Muscle of arm (tissue), 14 donors: ENCODE data around the gene DENR. TPM values are rescaled to one million over a fixed set of nuclear protein-coding genes. Genes with fewer than 3 reads are reported as not detected.
"Not testable (repeated sequence)": the region's sequence is repeated elsewhere in the genome, so short reads cannot be mapped to it uniquely, and the experiment has no call there.

Experiments
- DNase-seq: peaks from one replicate; pipeline ENCODE4 v3.0.0-alpha.2; 2013
- long read RNA-seq, 11 donors: transcript quantifications; one replicate each; lab custom pipeline, GENCODE V29; 2026
- polyA plus RNA-seq, 12 donors: library from polyadenylated mRNA; unstranded; fragments of 120-200 nt; gene quantifications; one replicate each; pipeline ENCODE4 v1.2.1, GENCODE V29; 2013; ENCODE audit not compliant: insufficient read length in 12 of 12

The DENR gene, protein sequence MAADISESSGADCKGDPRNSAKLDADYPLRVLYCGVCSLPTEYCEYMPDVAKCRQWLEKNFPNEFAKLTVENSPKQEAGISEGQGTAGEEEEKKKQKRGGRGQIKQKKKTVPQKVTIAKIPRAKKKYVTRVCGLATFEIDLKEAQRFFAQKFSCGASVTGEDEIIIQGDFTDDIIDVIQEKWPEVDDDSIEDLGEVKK
- 10 to 100 TPM in 11 of 12 donors, not detected in 1; 54.0 to 78.8 (median 70.0) TPM for polyA plus RNA-seq
- long read RNA-seq, donor 1, partial matches to known transcripts, result 15 of 48 reads
- long read RNA-seq, donor 1, other reads (novel, unspliced or antisense), result 31 of 48 reads
- long read RNA-seq, donor 2, partial matches to known transcripts, result 32 of 33 reads
- long read RNA-seq, donor 2, other reads (novel, unspliced or antisense), result 0 of 33 reads
- long read RNA-seq, donor 3, partial matches to known transcripts, result 25 of 33 reads
- long read RNA-seq, donor 3, other reads (novel, unspliced or antisense), result 5 of 33 reads
- long read RNA-seq, donor 4, partial matches to known transcripts, result 9 of 16 reads
- long read RNA-seq, donor 4, other reads (novel, unspliced or antisense), result 6 of 16 reads
- long read RNA-seq, donor 5, partial matches to known transcripts, result 79 of 82 reads
- long read RNA-seq, donor 5, other reads (novel, unspliced or antisense), result 0 of 82 reads
- long read RNA-seq, donor 6, partial matches to known transcripts, result 15 of 29 reads
- long read RNA-seq, donor 6, other reads (novel, unspliced or antisense), result 11 of 29 reads
- long read RNA-seq, donor 7, partial matches to known transcripts, result 11 of 11 reads
- long read RNA-seq, donor 7, other reads (novel, unspliced or antisense), result 0 of 11 reads
- long read RNA-seq, donor 8, partial matches to known transcripts, result 103 of 107 reads
- long read RNA-seq, donor 8, other reads (novel, unspliced or antisense), result 0 of 107 reads
- long read RNA-seq, donor 9, partial matches to known transcripts, result 14 of 14 reads
- long read RNA-seq, donor 9, other reads (novel, unspliced or antisense), result 0 of 14 reads
- long read RNA-seq, donor 10, partial matches to known transcripts, result 16 of 25 reads
- long read RNA-seq, donor 10, other reads (novel, unspliced or antisense), result 8 of 25 reads
- long read RNA-seq, donor 11, partial matches to known transcripts, result 30 of 41 reads
- long read RNA-seq, donor 11, other reads (novel, unspliced or antisense), result 10 of 41 reads

DNA sequence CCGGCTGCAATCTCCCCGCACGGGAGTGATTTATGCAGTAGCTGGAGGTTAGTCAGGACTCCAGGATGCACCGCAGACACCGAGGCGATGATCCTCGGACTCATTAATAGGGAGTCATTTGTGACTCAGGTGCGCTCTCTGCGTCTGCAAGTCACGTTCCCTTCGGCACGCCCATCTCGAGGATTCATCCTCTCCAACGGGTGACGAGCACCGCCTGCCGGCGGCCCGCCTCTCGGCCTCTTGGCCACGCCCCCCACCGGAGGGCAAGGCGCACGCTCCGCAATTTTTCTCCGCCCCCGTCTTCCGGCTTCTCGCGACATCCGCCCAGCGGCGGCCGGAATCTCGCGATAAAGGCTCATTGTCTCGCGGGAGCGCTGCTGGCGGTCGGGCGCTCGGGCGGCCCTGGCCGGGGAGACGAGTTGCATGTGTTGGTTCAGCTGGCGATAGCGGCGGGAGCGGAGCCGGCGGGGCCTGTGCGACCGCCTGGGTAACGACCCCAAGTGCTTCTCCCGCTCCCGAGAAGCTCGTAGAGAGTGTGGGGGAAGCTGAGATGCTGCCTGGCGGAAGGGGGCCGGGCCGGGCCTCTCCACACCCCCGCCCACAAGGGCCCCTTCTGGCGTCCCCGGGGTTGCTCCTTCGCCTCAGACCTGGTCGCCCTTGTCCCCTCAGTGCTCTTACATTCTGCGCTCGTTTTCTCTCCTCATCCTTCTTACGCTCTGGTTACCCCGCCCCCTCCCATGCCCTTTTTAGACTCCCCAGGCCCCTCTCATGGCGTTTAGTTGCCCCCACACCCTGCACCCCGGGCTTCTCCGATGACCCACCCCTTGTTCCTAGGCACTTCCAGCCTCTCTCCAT is at the start of gene DENR:
Gene DENR (plus strand): TSS at position 361 of the 855 bp plus-strand sequence. CDS start 878 bp downstream, outside the sequence.
- DNase-seq, result peak; percentile 98

- DNase-seq, result not testable (repeated sequence)
These were observed 49.6 kb upstream of the DENR start, which contains the start of gene HCAR2 for GRCh38 chr12:122702890-122703611. Gene HCAR2 (minus strand): TSS chr12:122703357. CDS start chr12:122703283, 74 bp downstream.

GRCh38 chr12:122703841-122704240 is 48.8 kb upstream of the DENR start:
- DNase-seq, result not testable (repeated sequence)

- DNase-seq, result not testable (repeated sequence)
These were observed 43.3 kb upstream of the DENR start for GRCh38 chr12:122709287-122709686.

DNA sequence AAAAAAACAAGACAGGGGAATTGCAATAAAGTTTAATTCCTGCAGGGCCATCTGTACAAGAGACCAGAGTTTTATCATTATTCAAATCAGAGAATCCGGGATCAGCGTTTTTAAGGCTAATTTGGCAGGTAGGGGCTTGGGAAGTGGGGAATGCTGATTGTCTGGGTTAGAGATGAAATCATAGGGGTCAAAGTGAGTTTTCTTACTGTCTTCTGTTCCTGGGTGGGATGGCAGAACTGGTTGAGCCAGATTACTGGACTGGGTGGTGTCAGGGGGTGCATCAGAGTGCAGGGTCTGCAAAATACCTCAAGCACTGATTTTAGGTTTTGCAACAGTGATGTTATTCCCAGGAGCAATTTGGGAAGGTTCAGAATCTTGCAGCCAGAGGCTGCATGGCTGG is 42.3 kb upstream of the DENR start:
- DNase-seq, result not testable (repeated sequence)

DNA sequence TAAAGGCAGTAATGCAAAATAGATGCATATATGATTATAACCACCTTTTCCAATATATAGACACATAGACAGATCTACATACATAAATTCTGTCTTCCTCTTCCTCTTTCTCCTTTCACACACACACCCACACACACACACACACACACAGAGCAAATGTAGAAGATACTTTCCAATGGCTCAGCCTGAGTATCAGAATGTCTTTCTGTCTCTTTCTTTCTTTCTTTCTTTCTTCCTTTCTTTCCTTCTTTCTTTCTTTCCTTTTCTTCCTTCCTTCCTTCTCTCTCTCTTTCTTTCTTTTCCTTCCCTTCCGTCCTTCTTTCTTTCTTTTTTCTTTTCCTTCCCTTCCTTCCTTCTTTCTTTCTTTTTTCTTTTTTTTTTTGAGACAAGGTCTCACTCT is 41.4 kb upstream of the DENR start:
- not testable (repeated sequence) for DNase-seq

GRCh38 chr12:122713491-122714188 is 39.0 kb upstream of the DENR start:
- DNase-seq, result not testable (repeated sequence)

DNA sequence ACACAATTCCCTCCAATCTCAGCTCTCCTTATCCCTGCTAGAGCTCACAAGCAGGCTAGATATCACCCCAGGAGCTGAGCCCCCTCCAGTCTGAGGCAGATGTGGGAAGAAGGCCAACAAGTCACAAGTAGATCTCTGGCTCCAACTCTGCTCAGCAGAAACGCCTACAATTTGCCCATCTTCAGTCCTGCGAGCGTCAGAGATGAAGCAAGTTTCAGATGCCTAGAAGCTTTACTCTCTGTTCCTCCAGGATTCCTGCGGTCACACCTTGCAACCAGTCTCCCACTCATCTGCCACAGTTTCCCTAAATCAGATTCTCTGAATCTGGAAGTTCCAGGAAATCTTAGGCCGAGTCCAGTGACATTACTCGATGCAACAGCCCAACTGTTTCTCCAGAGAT is 37.4 kb upstream of the DENR start:
- DNase-seq, result not testable (repeated sequence)

GRCh38 chr12:122716658-122717057 is 36.0 kb upstream of the DENR start, which contains the start of gene HCAR3:
Gene HCAR3 (minus strand): TSS chr12:122716811. CDS start chr12:122716737, 74 bp downstream.
- DNase-seq, result not testable (repeated sequence)

DNA sequence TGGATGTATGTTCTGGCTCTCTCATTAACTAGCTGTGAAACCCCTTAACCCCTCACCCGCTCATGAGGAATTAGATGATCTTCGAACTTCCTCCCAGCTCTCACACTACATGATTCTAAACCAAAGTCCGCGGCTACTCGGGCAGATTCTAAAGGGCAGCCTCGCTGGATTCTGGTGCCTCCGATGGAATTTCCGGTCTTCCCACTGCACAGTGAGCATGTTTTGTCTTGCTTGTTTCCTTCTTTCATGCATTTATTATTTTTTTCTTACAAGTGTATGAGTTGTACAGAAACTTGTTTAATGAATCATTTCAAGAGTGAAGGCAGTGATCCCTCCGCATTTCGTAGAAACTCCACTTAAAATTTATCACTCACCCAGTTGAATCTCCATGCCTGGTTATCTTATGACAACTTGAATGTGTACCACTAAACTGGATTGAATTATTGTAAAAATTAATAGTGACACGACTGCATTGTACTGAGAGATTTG is 31.5 kb upstream of the DENR start:
- DNase-seq, result no peak

- DNase-seq, result no peak
These were observed 30.2 kb upstream of the DENR start for GRCh38 chr12:122722387-122722786.

- DNase-seq, result no peak
These were observed 27.9 kb upstream of the DENR start for GRCh38 chr12:122724641-122725243.

DNA sequence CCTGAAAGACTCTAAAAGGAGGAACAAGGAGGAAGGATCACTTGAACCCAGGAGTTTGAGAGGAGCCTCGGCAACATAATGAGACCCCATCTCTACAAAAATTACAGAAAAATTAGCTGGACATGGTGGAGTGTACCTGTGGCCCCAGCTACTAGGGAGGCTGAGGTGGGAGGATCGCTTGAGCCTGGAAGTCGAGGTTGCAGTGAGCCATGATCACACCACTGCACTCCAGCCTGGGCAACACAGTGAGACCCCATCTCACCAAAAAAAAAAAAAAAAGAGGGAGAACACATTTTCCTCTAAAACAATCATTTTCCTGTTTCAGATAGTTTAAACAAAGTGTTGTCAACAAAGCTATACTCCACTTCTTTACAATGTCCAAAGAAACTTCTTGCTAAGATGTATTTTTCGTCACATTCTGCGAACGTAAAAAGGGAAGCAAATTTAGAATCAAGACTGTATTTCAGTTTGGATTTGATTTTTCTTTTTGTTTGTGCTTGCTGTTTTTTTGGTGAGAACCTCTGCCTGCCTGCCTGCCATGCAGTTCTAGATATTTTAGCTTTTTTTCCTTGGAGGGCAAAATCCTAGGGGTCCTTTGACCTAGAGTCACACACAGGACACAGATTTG is 27.1 kb upstream of the DENR start:
- DNase-seq, result no peak

GRCh38 chr12:122726080-122726558 is 26.5 kb upstream of the DENR start:
- no peak for DNase-seq

GRCh38 chr12:122729583-122730214 is 22.9 kb upstream of the DENR start:
- DNase-seq, result no peak

DNA sequence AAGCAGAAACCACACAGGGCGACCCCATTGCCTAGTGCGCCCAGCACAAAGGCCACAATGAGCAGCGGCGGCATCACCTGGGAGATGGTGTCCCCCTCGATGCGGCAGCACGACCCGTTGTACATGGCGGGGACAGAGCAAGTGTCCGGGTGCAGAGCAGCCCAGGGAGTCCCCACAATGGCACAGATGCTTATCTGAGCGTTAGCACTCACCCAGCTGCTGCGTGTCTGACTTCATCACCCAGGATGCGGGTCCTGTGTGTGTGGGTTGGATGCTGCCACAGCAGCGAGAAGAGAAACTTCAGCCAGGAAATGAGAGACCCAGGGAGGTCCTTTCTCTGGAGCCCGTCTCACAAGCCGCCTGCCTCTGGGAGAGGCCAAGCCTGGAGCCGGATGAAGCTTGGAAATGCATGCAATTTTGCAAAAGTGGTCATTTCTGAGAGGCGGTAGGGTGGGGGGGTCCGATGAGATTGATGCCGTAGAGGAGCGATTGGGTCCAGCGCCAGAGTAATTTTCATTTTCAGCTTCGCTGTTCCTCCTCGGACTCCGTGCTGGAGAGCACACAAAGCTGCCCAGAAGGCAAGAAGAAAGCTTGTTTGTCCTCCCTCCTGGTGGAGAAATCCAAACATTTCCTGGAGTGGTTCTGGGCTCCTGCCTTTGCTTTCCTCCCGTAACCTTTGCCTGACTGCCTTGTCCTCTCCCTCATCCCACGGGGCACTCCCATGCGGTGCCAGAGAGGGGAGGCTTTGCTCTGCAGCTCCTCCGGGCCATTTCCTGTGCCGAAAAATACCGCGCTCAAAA is 22.2 kb upstream of the DENR start, which contains the start of gene HCAR1:
Gene HCAR1 (minus strand): TSS at position 630 of the 800 bp plus-strand sequence. CDS start 505 bp downstream, at position 125.
- DNase-seq, result no peak
